ENCODE data around the gene FRMPD3. TPM values are rescaled to one million over a fixed set of nuclear protein-coding genes. Genes with fewer than 3 reads are reported as not detected.

Gene FRMPD3
- total RNA-seq, 4 donors from 2014 or later, result not detected

DNA sequence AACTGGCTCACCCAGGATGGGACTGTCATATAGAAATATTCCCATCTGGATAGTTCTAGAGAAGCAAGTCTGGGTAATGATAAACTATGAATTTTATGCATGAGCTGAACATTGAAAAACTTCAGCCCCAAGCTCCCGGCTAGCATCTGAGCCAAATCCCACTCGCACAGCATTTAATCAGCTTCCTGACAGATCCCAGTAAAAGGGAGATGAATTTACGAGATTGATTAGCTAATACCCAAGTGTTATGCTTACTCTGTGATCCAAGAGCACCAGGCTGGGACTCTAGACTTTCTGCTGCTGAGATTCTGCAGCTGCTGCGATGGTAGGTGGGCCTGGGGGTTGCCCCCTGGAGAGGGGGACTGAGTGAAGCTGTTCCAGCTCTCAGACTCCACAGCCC is 28.0 kb downstream of the FRMPD3 start:
- Histone ChIP-seq H3K4me3 (no peak overlapping the region), H3K27ac (no peak overlapping the region), H3K27me3 (peaks cover 0 to 20% of the 10 kb centered on the region in 2 donors), H3K9me3 (no peaks in the 10 kb centered on the region), H3K36me3 (no peaks in the 10 kb centered on the region), H3K4me1 (no peaks in the 10 kb centered on the region)
- DNase-seq (ENCODE audit: low spot score in 2 of 2), result no peak
- TF ChIP-seq, protein P1, sequence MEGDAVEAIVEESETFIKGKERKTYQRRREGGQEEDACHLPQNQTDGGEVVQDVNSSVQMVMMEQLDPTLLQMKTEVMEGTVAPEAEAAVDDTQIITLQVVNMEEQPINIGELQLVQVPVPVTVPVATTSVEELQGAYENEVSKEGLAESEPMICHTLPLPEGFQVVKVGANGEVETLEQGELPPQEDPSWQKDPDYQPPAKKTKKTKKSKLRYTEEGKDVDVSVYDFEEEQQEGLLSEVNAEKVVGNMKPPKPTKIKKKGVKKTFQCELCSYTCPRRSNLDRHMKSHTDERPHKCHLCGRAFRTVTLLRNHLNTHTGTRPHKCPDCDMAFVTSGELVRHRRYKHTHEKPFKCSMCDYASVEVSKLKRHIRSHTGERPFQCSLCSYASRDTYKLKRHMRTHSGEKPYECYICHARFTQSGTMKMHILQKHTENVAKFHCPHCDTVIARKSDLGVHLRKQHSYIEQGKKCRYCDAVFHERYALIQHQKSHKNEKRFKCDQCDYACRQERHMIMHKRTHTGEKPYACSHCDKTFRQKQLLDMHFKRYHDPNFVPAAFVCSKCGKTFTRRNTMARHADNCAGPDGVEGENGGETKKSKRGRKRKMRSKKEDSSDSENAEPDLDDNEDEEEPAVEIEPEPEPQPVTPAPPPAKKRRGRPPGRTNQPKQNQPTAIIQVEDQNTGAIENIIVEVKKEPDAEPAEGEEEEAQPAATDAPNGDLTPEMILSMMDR (IDR thresholded peaks at IDR 0.05), result no peak
- no peak for TF ChIP-seq POLR2A (IDR thresholded peaks at IDR 0.05)
- no peak for TF ChIP-seq EP300 (IDR thresholded peaks at IDR 0.05)
- 51 to 56% methylated on average over 4 of the region's 4 CpGs for WGBS, 2 donors

DNA sequence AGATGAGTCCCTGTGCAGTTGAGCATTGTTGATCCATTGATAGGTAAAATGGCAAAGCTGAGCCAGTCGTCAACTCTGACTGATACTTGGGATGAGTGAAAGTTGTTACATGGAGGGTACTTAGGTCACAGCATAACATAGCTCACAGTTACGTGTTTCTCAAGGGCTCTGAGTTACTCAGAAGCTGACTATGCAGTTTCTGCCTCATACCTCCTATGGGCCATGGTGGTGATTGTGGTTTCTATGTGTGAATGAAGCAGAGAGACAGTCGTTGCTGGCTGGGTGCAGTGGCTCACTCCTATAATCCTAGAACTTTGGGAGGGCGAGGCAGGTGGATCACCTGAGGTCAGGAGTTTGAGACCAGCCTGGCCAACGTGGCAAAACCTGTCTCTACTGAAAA is 30.8 kb downstream of the FRMPD3 start:
- H3K4me3 ChIP-seq, result no peak overlapping the region
- DNase-seq (ENCODE audit: low spot score in 2 of 2), result no peak
- H3K9me3 ChIP-seq, result no peaks in the 10 kb centered on the region
- H3K27me3 ChIP-seq, result peaks cover 0 to 37% of the 10 kb centered on the region in 2 donors
- no peaks in the 10 kb centered on the region for H3K4me1 ChIP-seq
- 67 to 92% methylated on average over 3 to 5 of the region's 5 CpGs for WGBS, 2 donors
- TF ChIP-seq POLR2A (IDR thresholded peaks at IDR 0.05), result no peak
- TF ChIP-seq, protein P1 (IDR thresholded peaks at IDR 0.05), result no peak
- TF ChIP-seq EP300 (IDR thresholded peaks at IDR 0.05), result no peak
- no peak overlapping the region for H3K27ac ChIP-seq
- H3K36me3 ChIP-seq, result no peaks in the 10 kb centered on the region

DNA sequence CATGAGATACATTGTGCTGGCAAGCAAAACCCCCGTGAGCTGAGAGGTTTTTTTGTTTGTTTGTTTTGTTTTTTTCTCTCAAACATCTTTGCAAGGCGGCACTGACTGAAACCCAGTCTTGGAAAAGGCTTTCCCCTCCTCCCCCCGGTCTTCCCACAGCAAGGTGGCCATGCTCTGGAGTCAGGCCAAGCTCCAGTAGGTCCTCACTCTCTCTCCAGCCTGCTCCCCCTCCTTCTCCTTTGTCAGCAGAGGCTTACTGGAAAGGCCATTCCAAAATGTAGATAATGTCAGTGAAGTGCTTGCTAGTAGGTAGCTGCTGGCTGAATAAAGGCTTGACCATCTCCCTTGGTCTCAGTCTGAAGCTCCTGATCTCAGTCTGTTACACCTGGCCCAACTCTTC is 32.6 kb downstream of the FRMPD3 start:
- Histone ChIP-seq H3K4me1 (no peaks in the 10 kb centered on the region), H3K4me3 (no peak overlapping the region), H3K9me3 (no peaks in the 10 kb centered on the region), H3K27me3 (peaks cover 0 to 37% of the 10 kb centered on the region in 2 donors), H3K27ac (no peak overlapping the region), H3K36me3 (no peaks in the 10 kb centered on the region)
- TF ChIP-seq, protein P1 (IDR thresholded peaks at IDR 0.05), result no peak
- TF ChIP-seq EP300 (IDR thresholded peaks at IDR 0.05), result no peak
- TF ChIP-seq POLR2A (IDR thresholded peaks at IDR 0.05), result no peak
- WGBS, 2 donors, result 59 to 79% methylated on average over 3 of the region's 3 CpGs
- no peak for DNase-seq (ENCODE audit: low spot score in 2 of 2)

DNA sequence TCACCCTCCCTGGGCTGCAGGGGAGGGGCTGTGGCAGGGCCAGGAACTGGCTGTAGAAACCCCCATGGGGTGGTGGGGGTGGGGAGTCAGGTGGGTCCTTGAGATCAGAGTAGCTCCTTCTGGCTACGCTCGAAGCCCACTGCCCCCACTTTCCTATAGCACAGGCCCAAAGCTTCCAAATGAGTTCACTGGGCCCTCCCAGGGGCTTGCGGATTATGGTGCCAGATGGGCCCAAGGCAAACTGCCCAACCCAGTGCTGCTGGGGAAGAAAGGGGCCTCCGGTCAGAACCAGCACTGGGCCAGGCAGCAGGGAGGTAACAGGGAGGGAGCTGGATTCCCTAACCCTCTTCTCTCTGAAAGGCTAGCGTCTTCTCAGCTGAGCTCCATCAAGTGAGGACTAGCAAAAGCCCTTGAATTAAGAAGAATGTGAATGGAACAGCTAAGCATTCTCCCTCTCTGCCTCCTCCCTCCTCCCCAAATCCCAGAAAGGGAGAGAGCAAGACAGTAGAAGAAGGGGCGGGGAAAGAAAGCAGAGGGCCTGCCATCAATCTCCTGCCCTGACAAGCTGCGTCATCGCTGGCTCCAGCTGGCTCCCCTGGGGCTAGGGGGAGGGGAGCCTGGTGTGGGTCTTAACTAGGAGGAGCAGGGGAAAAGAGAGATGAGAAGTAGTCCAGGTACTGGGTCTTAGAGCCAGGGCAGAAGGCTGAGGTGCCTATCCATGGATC is 34.7 kb downstream of the FRMPD3 start:
- H3K4me1 ChIP-seq, result no peaks in the 10 kb centered on the region
- no peaks in the 10 kb centered on the region for H3K9me3 ChIP-seq
- no peaks in the 10 kb centered on the region for H3K36me3 ChIP-seq
- WGBS, 2 donors, result 21 to 47% methylated on average over 4 to 5 of the region's 8 CpGs
- no peak for DNase-seq (ENCODE audit: low spot score in 2 of 2)
- TF ChIP-seq EP300 (IDR thresholded peaks at IDR 0.05), result no peak
- TF ChIP-seq, protein P1 (IDR thresholded peaks at IDR 0.05), result no peak
- TF ChIP-seq POLR2A (IDR thresholded peaks at IDR 0.05), result no peak
- H3K27ac ChIP-seq, result no peak overlapping the region
- peaks cover 0 to 37% of the 10 kb centered on the region in 2 donors for H3K27me3 ChIP-seq
- H3K4me3 ChIP-seq, result no peak overlapping the region

DNA sequence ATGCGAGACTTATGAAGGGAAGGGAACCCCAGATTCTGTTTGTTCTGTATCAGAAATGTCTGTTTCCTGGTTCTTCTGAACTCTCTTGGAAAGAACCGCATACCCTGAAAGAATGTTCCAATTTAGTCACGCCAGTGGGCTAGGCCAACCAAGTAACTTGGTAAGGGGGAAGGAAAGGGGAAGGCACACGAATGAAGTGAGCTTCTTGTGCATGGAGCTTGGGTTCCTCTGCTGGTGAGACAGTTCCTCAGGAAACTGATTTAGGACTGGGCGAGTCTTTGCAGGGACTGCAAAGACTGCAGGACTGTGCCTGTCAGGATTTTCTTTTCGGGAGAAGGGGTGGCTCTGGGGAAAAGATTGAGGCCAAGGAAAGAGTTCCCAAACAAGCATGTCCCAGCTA is 35.6 kb downstream of the FRMPD3 start:
- Histone ChIP-seq H3K27ac (no peak overlapping the region), H3K4me1 (no peaks in the 10 kb centered on the region), H3K27me3 (peaks cover 0 to 31% of the 10 kb centered on the region in 2 donors), H3K36me3 (no peaks in the 10 kb centered on the region), H3K9me3 (no peaks in the 10 kb centered on the region), H3K4me3 (no peak overlapping the region)
- WGBS, 2 donors, result 49 to 52% methylated on average over 6 of the region's 6 CpGs
- DNase-seq (ENCODE audit: low spot score in 2 of 2), result no peak
- TF ChIP-seq, protein P1 (IDR thresholded peaks at IDR 0.05), result no peak
- no peak for TF ChIP-seq POLR2A (IDR thresholded peaks at IDR 0.05)
- no peak for TF ChIP-seq EP300 (IDR thresholded peaks at IDR 0.05)

Data from tibial nerve (tissue), 4 donors.